CD4-positive, CD25-positive, alpha-beta regulatory T cell (primary cell): ENCODE results near the gene KIAA0319L. TPM values are rescaled to one million over a fixed set of nuclear protein-coding genes. Genes with fewer than 3 reads are reported as not detected.
A peak's percentile ranks its signal among the peaks of the same experiment; 100 is the strongest.

Experiments used
- ATAC-seq, 2 donors: fragments of 150-1000 bp; cut with Tn5 transposase; one replicate each; pipeline ENCODE4 v1.10.0; 2021; ENCODE audit warnings: low read depth in 2 of 2, moderate number of reproducible peaks in 2 of 2, moderate library complexity in 1 of 2
- DNase-seq, 3 donors: peaks; one replicate each; pipeline versions ENCODE4 v3.0.0 to v3.0.0-alpha.2; 2012 to 2022; ENCODE audit warnings: mixed read lengths in 1 of 3
- H3K27ac ChIP-seq: one replicate; pipeline ENCODE4 v1.7.0; 2013; ENCODE audit warnings: mild to moderate bottlenecking, low read length; ENCODE audit not compliant: insufficient read depth, poor library complexity, severe bottlenecking
- H3K27me3 ChIP-seq: one replicate; pipeline ENCODE4 v1.7.0; 2013; ENCODE audit warnings: low read length; ENCODE audit not compliant: control insufficient read depth, insufficient read depth
- H3K36me3 ChIP-seq: one replicate; pipeline ENCODE4 v1.7.0; 2013; ENCODE audit warnings: mild to moderate bottlenecking, low read length, moderate library complexity; ENCODE audit not compliant: control insufficient read depth, insufficient read depth
- H3K4me1 ChIP-seq: 2 replicates; pipeline ENCODE4 v1.7.0; 2013; ENCODE audit warnings: mild to moderate bottlenecking, low read length; ENCODE audit not compliant: insufficient read depth, control insufficient read depth, poor library complexity, severe bottlenecking
- H3K4me3 ChIP-seq: one replicate; pipeline ENCODE4 v1.7.0; 2013; ENCODE audit warnings: low read depth, mild to moderate bottlenecking, low read length, moderate library complexity
- H3K9me3 ChIP-seq, 2 experiments: 1 replicate in 1 of 2; 2 replicates in 1 of 2; pipeline ENCODE4 v1.7.0; 2013; ENCODE audit warnings: low read length in 2 of 2, mild to moderate bottlenecking in 1 of 2, moderate library complexity in 1 of 2; ENCODE audit not compliant: control insufficient read depth in 2 of 2
- H3K27ac Mint-ChIP-seq, 3 donors: one replicate each; pipeline ENCODE4 v1.8.0; 2020 to 2022; ENCODE audit warnings: mild to moderate bottlenecking in 3 of 3, mixed read lengths in 3 of 3, moderate library complexity in 2 of 3
- H3K27me3 Mint-ChIP-seq: one replicate; pipeline ENCODE4 v1.8.0; 2022; ENCODE audit warnings: mild to moderate bottlenecking, mixed read lengths
- H3K36me3 Mint-ChIP-seq: one replicate; pipeline ENCODE4 v1.8.0; 2020; ENCODE audit warnings: mixed read lengths
- H3K4me1 Mint-ChIP-seq, 4 donors: one replicate each; pipeline ENCODE4 v1.8.0; 2020 to 2022; ENCODE audit warnings: mixed read lengths in 4 of 4, mild to moderate bottlenecking in 1 of 4
- H3K4me3 Mint-ChIP-seq, 4 donors: one replicate each; pipeline ENCODE4 v1.8.0; 2020 to 2022; ENCODE audit warnings: mild to moderate bottlenecking in 4 of 4, mixed read lengths in 4 of 4, moderate library complexity in 3 of 4
- H3K9me3 Mint-ChIP-seq, 7 donors: one replicate each; pipeline ENCODE4 v1.8.0; 2020 to 2022; ENCODE audit warnings: mixed read lengths in 7 of 7, mild to moderate bottlenecking in 3 of 7, moderate library complexity in 2 of 7
- polyA plus RNA-seq, 4 donors: library from polyadenylated mRNA; unstranded; fragments of 300-500 nt; fragmentation: Illumina TruSeq; gene quantifications; one replicate each; pipeline ENCODE4 v1.2.3, GENCODE V29; 2021
- total RNA-seq: library from RNA; stranded (reverse); gene quantifications from one replicate; pipeline ENCODE4 v1.2.3, GENCODE V29; 2022

The KIAA0319L gene
- total and polyA plus RNA-seq, 5 donors from 2014 or later, result 16.2 to 72.4 (median 17.6) TPM

DNA sequence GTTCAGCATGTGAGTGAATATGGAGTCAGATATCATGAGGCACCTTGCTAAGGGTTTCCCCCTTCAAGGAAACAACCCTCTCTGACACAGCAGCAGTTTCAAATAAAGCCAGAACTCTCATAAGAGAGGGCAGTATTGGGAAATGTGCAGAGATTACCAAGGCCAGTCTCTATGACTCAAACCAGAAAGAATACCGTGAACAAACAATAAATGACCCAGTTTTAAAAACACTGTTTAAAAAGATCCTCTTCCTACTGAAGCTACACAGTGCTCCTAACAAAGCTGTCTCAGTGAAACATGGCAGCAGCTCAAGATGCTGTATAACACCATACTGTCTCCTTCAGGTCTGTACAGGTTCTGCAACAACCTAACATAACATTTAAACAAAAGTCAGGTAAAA, 102.6 kb downstream of the KIAA0319L start:
- H3K27me3 Mint-ChIP-seq, result no peaks in the 10 kb centered on the region
- DNase-seq, result no peak
- Histone ChIP-seq H3K4me1 (no peaks in the 10 kb centered on the region), H3K4me3 (no peak overlapping the region), H3K36me3 (peaks cover 46% of the 10 kb centered on the region), H3K27me3 (no peaks in the 10 kb centered on the region), H3K27ac (no peak overlapping the region), H3K9me3 (no peaks in the 10 kb centered on the region)
- no peak for ATAC-seq
- no peaks in the 10 kb centered on the region for H3K9me3 Mint-ChIP-seq
- peaks cover 15% of the 10 kb centered on the region for H3K36me3 Mint-ChIP-seq
- H3K4me1 Mint-ChIP-seq, result peaks cover 0 to 16% (median 12%) of the 10 kb centered on the region in 4 donors
- H3K4me3 Mint-ChIP-seq, result no peak overlapping the region
- peak overlapping the region in 2 of 3 donors; percentile 51 to 60 for H3K27ac Mint-ChIP-seq

DNA sequence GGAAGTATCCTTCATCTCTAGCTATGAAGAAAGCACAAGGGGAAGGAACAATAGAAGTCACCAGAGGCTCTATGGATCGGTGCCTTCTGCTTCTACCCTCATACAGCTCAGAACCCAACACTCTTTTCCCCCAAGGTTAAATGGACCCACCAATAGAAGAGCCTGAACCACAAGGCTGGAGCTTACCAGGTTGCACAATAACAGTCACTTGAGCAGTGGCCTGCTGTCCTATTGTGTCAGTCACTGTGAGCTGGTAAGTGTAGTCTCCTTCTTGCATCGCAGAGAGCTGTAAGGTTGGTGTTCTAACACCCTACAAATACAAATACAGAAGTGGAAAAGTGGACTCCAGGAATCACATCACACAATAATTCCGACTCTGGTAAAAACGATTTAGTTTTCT, 103.0 kb downstream of the KIAA0319L start:
- no peak overlapping the region for H3K27ac ChIP-seq
- Mint-ChIP-seq H3K4me3 (no peak overlapping the region), H3K9me3 (no peaks in the 10 kb centered on the region), H3K27ac (no peak overlapping the region), H3K27me3 (no peaks in the 10 kb centered on the region), H3K36me3 (peaks cover 19% of the 10 kb centered on the region), H3K4me1 (peaks cover 0 to 16% (median 12%) of the 10 kb centered on the region in 4 donors)
- H3K4me1 ChIP-seq, result no peaks in the 10 kb centered on the region
- ATAC-seq (no peak), DNase-seq (no peak)
- H3K9me3 ChIP-seq, result no peaks in the 10 kb centered on the region
- H3K4me3 ChIP-seq, result no peak overlapping the region
- peaks cover 50% of the 10 kb centered on the region for H3K36me3 ChIP-seq
- no peaks in the 10 kb centered on the region for H3K27me3 ChIP-seq

DNA sequence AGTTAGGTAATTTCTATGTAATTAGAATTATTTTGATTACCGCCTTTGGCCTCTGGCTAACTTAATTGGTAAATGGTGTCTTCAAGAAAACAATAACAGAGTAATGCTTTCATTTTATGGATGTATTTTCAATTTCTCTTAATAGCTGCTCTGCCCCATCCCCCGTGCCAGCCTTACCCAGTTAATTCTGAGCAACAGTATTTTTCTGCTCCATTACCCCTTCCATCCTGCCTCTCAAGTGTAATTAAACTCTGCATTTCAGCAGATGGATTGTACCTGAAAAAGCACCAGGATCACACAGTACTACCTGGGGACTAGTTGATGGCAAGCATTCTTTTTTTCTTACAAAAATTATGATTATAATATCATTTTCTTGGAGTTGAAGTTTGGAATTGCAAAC, 104.2 kb downstream of the KIAA0319L start:
- H3K27ac ChIP-seq, result no peak overlapping the region
- Mint-ChIP-seq H3K27me3 (no peaks in the 10 kb centered on the region), H3K36me3 (peaks cover 15% of the 10 kb centered on the region), H3K4me3 (no peak overlapping the region), H3K27ac (no peak overlapping the region), H3K4me1 (peaks cover 0 to 16% (median 12%) of the 10 kb centered on the region in 4 donors), H3K9me3 (no peaks in the 10 kb centered on the region)
- no peaks in the 10 kb centered on the region for H3K27me3 ChIP-seq
- ATAC-seq, result no peak
- no peak overlapping the region for H3K4me3 ChIP-seq
- peaks cover 57% of the 10 kb centered on the region for H3K36me3 ChIP-seq
- DNase-seq, result no peak
- H3K9me3 ChIP-seq, result no peaks in the 10 kb centered on the region
- no peaks in the 10 kb centered on the region for H3K4me1 ChIP-seq

DNA sequence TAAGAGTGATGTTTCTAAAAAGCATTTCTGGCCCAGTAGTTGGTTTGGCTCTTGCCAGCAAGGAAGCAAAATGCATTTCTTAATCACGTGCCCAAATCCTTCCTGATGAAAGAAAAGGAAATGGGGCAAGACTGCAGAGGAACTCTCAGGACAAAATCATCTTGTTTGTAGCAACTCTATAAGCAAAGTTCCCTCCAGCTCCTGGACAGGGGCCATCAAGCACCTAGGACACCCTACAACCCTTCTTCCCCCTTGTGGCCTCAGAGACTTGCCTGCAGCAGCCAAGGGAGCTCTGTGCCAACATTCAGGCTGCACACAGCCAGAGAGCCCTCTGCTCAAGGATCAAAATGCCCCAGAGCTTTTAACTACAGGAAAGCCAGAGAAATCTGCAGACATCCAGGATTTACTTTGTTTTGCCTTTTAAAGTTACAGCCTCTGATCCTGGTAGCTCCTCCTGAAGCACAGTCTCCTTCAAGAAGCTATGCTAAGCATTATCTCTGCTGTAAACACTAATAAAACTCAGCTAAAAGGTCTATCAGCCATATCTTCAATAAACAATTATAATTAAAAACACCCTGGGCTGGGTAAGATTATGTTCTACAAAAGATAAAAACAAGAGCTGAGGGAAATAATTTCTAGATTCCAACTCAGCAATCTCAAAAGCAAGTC, 105.0 kb downstream of the KIAA0319L start:
- ATAC-seq, result no peak
- no peak overlapping the region for H3K4me3 Mint-ChIP-seq

DNA sequence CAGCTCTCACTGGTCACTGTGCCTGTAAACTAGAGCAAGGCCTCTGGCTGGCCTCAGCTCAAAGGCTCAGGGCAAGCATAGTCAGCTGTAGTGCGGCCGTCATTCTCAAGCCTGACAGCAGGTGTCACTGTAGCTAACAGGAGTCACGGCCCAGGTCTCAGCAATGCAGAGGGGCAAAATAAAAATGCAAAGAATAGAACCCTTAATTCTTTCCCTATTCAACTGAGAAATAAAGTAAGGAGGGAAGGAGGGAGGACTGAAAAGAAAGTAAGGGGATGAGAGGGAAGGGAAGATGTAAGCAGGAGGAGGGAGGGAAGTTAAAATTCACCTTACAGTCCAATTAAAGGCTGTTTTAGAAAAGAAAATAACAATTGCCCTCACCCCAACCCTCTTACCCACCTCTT, 106.1 kb downstream of the KIAA0319L start:
- Mint-ChIP-seq H3K4me3 (no peak overlapping the region), H3K4me1 (peaks cover 0 to 16% (median 13%) of the 10 kb centered on the region in 4 donors), H3K27ac (peak overlapping the region in 2 of 3 donors; percentile 16 to 57), H3K9me3 (no peaks in the 10 kb centered on the region), H3K27me3 (no peaks in the 10 kb centered on the region), H3K36me3 (peaks cover 15% of the 10 kb centered on the region)
- Histone ChIP-seq H3K4me3 (no peak overlapping the region), H3K9me3 (no peaks in the 10 kb centered on the region), H3K27me3 (no peaks in the 10 kb centered on the region), H3K36me3 (peaks cover 71% of the 10 kb centered on the region), H3K27ac (no peak overlapping the region), H3K4me1 (no peaks in the 10 kb centered on the region)
- ATAC-seq, result peak; percentile 85 to 87
- DNase-seq, result peak; percentile 45 to 77 (median 70)

More for the DNA sequence above, 105.0 kb downstream of the KIAA0319L start:
- Mint-ChIP-seq H3K27me3 (no peaks in the 10 kb centered on the region), H3K36me3 (peaks cover 15% of the 10 kb centered on the region), H3K27ac (peak overlapping the region in 1 of 3 donors; percentile 25), H3K4me1 (peaks cover 0 to 16% (median 12%) of the 10 kb centered on the region in 4 donors), H3K9me3 (no peaks in the 10 kb centered on the region)
- Histone ChIP-seq H3K27me3 (no peaks in the 10 kb centered on the region), H3K36me3 (peaks cover 62% of the 10 kb centered on the region), H3K9me3 (no peaks in the 10 kb centered on the region), H3K4me1 (no peaks in the 10 kb centered on the region), H3K27ac (no peak overlapping the region), H3K4me3 (no peak overlapping the region)
- no peak for DNase-seq

DNA sequence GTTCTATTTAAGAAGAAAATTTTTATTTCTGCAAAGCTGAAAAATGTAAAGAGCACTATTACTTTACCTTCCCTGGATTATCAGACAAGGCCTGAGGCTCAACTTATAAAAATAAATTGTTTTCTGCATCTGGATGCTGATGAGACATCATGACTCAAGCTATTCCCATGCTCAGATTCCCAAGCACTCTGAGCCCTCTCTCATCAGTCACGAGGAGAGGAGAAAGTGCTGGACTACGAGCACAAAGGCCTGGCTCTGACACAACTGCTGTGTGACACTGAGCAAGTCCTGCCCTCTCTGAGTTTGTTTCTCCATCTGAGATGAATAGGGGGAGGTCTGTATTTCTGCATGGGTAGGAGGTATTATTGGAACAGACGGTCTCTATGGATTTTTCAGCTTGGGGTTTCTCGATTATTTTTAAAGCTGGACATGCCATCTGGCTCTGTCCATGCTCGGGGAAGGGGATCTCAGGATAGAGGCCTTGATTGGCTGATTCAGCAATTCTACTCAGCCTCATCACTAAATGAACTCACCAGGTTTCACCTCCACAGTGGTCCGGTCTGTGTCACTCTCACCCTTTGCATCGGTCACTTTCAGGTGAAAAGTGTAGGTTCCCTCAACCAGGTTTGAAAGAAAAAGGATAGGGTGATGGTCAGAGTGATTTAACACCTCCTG, 107.7 kb downstream of the KIAA0319L start:
- no peaks in the 10 kb centered on the region for H3K9me3 ChIP-seq

DNA sequence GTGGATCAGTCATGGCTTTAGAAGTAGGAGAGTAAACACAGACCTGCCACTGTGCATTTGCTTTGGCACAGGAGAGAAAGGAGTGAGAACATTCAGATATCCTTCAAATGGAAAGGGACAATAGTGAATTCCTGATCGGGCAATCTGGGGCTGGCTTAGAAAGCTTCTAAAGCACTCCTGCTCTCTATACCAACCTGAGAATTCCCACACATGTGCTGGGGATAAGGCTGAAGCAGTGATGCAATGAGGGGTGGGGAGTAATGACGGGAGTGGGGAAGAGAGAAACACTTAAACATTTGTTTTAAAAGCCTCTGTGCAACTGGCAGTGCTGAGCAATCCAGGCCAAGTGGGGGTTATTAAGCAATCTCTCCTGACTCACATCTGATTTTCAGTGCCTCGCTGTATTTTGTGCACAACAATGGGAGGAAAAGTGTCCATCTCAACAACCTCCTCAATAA, 108.8 kb downstream of the KIAA0319L start:
- ATAC-seq, result no peak
- H3K27ac ChIP-seq, result no peak overlapping the region
- Mint-ChIP-seq H3K27ac (no peak overlapping the region), H3K36me3 (peaks cover 15% of the 10 kb centered on the region), H3K4me3 (no peak overlapping the region), H3K4me1 (peaks cover 0 to 16% (median 13%) of the 10 kb centered on the region in 4 donors), H3K27me3 (no peaks in the 10 kb centered on the region), H3K9me3 (no peaks in the 10 kb centered on the region)
- H3K36me3 ChIP-seq, result peaks cover 79% of the 10 kb centered on the region
- H3K27me3 ChIP-seq, result no peaks in the 10 kb centered on the region
- no peaks in the 10 kb centered on the region for H3K4me1 ChIP-seq
- no peak overlapping the region for H3K4me3 ChIP-seq
- no peaks in the 10 kb centered on the region for H3K9me3 ChIP-seq
- DNase-seq, result no peak

More for the DNA sequence above, 107.7 kb downstream of the KIAA0319L start:
- Histone ChIP-seq H3K27me3 (no peaks in the 10 kb centered on the region), H3K36me3 (peaks cover 80% of the 10 kb centered on the region), H3K4me3 (no peak overlapping the region), H3K27ac (no peak overlapping the region), H3K4me1 (no peaks in the 10 kb centered on the region)
- no peaks in the 10 kb centered on the region for H3K27me3 Mint-ChIP-seq
- DNase-seq (no peak), ATAC-seq (no peak)
- H3K36me3 Mint-ChIP-seq, result peaks cover 10% of the 10 kb centered on the region
- peaks cover 0 to 16% (median 13%) of the 10 kb centered on the region in 4 donors for H3K4me1 Mint-ChIP-seq
- H3K9me3 Mint-ChIP-seq, result no peaks in the 10 kb centered on the region
- no peak overlapping the region for H3K4me3 Mint-ChIP-seq
- H3K27ac Mint-ChIP-seq, result no peak overlapping the region
